NB4 (cell line): ENCODE measurements around the gene SHF.
A peak's percentile ranks its signal among the peaks of the same experiment; 100 is the strongest.

Experiments
- DNase-seq: peaks from one replicate; pipeline ENCODE4 v3.0.0; 2010; ENCODE audit warnings: low read depth
- H3K4me3 ChIP-seq: one replicate; pipeline ENCODE4 v1.5.1; 2011; ENCODE audit warnings: mild to moderate bottlenecking, low read depth, low read length, moderate library complexity
- MYC ChIP-seq: IDR thresholded peaks from 2 replicates; pipeline ENCODE4 v1.6.1; 2011; ENCODE audit warnings: low read depth, low read length
- POLR2A ChIP-seq: IDR thresholded peaks from 2 replicates; pipeline ENCODE4 v1.6.1; 2011; ENCODE audit warnings: mild to moderate bottlenecking; ENCODE audit not compliant: insufficient read length; ENCODE audit errors: extremely low read depth
- TF ChIP-seq, protein P1 (sequence below): IDR thresholded peaks from one replicate; pipeline ENCODE4 v1.5.1; 2012; ENCODE audit warnings: low read depth, low read length
- TF ChIP-seq, protein P2 (sequence below): IDR thresholded peaks from 2 replicates; pipeline ENCODE4 v1.6.1; 2011; ENCODE audit warnings: low read depth, low read length

Gene SHF

DNA sequence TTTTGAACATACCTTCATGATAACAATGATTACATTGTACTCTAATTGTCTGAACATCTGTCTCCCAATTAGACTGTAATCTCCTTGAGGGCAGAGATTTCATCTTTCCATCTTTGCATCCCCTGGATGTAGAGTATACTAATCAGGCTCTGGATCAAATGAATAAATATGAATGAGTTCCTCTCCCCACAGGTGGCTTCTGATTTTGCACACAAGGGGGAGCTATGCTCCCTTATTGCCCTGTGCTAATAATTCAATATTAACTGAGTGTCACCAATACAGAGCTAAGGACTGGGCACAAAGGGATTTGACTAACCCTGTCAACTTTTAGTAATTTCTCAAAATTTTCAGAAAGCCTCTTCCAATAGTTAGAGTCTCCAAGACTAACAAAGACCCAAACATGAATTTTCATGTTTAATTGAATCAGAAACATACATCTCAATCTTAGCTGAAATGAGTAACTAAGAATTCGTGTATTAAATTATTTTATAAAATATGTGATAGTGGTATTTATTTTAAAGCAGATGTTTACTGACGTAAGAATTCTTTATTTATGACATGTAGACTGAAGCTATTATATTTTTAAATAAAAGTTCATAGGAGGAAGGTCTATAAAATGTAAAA is 61.1 kb downstream of the SHF start:
- no peak overlapping the region for H3K4me3 ChIP-seq
- peak; percentile 42 for DNase-seq
- TF ChIP-seq, protein P1, sequence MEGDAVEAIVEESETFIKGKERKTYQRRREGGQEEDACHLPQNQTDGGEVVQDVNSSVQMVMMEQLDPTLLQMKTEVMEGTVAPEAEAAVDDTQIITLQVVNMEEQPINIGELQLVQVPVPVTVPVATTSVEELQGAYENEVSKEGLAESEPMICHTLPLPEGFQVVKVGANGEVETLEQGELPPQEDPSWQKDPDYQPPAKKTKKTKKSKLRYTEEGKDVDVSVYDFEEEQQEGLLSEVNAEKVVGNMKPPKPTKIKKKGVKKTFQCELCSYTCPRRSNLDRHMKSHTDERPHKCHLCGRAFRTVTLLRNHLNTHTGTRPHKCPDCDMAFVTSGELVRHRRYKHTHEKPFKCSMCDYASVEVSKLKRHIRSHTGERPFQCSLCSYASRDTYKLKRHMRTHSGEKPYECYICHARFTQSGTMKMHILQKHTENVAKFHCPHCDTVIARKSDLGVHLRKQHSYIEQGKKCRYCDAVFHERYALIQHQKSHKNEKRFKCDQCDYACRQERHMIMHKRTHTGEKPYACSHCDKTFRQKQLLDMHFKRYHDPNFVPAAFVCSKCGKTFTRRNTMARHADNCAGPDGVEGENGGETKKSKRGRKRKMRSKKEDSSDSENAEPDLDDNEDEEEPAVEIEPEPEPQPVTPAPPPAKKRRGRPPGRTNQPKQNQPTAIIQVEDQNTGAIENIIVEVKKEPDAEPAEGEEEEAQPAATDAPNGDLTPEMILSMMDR, result peak; percentile 59
- no peak for TF ChIP-seq POLR2A

DNA sequence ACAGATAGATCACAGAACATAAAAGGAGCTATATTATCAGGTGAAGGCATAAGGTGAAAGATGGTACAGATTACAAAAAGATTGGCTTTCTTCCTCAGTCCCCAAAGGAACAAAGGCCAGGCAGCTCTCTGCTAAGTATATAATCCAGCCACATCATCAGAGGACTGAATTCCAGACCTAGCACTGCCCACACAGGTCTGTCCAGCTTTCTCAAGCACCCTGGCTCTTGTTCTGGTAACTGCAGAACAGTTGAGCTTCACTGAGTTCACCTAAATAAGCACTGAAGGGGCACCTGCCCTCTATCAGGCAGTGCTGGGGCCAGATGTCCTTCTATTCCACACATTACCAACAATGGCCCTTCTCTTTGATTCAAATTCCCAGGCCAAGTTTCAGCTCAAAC is 64.4 kb downstream of the SHF start:
- H3K4me3 ChIP-seq, result no peak overlapping the region
- no peak for DNase-seq
- TF ChIP-seq POLR2A (no peak), MYC (no peak)
- TF ChIP-seq, protein P1, result no peak

DNA sequence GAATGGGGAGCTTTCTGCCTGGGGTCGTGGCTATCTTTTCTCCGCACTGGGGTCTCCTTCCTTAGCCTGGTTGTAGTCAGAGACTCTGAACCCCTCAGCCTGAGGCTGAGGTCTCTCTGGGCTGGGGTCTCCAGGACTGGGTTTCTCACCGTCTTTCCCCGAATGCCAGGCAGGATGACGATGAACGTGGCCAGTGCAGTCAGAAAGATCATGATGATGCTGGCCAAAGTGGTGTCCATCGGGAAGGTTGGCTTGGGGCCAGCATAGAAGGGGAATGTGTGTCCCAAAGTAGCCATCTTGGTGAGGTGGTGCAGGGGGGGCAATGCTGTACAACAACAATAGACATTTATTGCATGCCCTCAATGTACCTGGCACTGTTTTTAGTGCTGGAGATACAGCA is 65.0 kb downstream of the SHF start:
- TF ChIP-seq MYC (no peak), POLR2A (no peak)
- TF ChIP-seq, protein P1, result no peak
- TF ChIP-seq, protein P2, sequence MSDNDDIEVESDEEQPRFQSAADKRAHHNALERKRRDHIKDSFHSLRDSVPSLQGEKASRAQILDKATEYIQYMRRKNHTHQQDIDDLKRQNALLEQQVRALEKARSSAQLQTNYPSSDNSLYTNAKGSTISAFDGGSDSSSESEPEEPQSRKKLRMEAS, result no peak
- no peak for DNase-seq
- H3K4me3 ChIP-seq, result no peak overlapping the region

DNA sequence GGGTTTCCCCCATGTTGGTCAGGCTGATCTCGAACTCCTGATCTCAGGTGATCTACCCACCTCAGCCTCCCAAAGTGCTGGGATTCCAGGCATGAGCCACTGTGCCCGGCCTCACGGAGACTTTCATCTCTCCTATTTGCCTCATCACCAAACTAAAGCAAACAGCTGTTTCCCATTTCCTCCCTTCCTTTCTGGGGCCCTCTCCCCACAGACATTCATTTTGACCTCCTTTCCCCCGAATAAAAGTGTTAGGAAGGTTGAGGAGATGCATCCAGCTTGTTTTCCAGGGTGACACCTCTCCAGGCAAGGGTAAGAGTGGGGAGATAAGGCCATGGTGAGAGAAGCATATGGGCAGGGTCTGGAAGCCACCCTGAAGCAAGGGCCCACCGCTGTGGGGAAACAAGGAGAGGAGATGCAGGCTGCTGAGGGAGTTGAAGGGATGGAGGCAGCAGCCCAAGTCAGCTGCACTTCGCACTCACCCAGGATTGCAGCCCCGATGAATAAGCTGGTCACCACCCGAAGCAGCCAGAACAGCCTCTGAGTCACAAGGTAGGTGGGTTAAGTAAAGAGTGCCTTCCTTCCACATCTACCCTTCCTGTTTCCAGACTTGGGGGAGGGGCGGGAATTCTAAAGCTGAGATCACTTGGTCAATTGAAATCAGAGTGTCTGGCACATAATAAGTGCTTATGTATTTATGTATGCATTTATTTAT is 65.9 kb downstream of the SHF start:
- no peak overlapping the region for H3K4me3 ChIP-seq
- peak; percentile 13 for DNase-seq
- no peak for TF ChIP-seq MYC
- TF ChIP-seq, protein P1, result no peak
- TF ChIP-seq, protein P2, result no peak
- TF ChIP-seq POLR2A, result no peak

DNA sequence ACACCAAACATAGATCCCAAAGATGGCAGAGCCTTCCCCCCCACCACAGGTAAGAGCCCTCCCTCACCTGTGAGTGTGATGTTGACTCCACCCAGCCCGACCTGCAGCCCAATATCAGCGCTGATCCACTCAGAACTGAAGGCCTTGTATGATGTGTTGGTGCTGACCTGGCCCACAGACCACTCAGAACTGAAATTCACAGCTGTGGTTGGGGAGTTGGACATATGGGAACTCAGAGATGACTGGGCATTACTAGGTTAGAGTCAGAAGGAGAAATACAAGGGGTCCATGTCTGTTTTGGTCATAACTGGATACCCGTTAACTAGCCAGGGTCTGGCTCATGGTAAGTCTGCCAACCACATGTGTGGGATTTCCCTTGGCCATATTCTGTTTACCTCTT is 66.7 kb downstream of the SHF start:
- no peak for DNase-seq
- no peak for TF ChIP-seq POLR2A
- TF ChIP-seq, protein P2, result no peak
- TF ChIP-seq, protein P1, result no peak
- TF ChIP-seq MYC, result no peak
- no peak overlapping the region for H3K4me3 ChIP-seq
